Measurements from ENCODE around the gene GMEB1.
A peak's percentile ranks its signal among the peaks of the same experiment; 100 is the strongest.
"Not testable (repeated sequence)": the region's sequence is repeated elsewhere in the genome, so short reads cannot be mapped to it uniquely, and the experiment has no call there.

Gene GMEB1, protein sequence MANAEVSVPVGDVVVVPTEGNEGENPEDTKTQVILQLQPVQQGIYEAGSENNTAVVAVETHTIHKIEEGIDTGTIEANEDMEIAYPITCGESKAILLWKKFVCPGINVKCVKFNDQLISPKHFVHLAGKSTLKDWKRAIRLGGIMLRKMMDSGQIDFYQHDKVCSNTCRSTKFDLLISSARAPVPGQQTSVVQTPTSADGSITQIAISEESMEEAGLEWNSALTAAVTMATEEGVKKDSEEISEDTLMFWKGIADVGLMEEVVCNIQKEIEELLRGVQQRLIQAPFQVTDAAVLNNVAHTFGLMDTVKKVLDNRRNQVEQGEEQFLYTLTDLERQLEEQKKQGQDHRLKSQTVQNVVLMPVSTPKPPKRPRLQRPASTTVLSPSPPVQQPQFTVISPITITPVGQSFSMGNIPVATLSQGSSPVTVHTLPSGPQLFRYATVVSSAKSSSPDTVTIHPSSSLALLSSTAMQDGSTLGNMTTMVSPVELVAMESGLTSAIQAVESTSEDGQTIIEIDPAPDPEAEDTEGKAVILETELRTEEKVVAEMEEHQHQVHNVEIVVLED

DNA sequence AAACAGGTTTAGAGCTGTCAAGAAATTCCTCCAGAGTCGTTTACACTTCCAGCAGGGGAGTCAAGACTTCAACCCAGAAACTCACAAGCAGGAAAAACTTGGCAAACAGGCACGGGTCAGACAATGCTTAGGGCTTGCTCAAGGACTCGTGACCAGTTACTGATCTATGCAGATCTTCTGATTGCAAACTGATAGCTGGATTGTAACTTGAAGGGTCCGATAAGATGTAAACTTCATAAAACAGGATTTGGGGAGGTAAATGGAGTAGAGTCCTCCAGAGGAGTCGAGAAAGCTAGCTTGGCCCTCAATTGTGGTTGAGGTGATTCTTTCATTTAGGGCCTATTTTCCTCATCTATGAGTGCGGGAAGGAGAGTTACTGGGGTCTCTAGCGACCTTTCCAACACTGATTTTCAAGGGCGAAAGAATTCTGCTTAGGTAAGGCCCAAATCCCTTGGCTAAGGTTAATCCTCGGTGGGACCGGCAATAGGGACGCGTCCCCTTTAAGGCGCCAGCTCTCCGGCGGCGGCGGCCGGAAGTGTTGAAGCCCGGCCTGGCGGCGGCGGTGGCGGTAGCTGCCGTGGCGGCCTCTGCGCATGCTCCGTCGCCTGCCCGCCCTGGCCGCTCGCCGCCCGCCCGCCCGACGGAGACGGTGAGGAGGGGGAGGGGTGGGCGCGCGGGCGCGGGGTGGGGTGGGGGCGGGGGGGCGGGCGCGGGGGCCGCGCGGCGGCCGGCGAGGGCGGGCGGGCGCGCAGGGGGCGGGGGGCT, at the start of gene GMEB1:
GMEB1 (plus strand) TSS at position 594 of the 765 bp plus-strand sequence. CDS start 14,829 bp downstream, outside the sequence.
- peak; percentile 81 to 85 for DNase-seq

DNA sequence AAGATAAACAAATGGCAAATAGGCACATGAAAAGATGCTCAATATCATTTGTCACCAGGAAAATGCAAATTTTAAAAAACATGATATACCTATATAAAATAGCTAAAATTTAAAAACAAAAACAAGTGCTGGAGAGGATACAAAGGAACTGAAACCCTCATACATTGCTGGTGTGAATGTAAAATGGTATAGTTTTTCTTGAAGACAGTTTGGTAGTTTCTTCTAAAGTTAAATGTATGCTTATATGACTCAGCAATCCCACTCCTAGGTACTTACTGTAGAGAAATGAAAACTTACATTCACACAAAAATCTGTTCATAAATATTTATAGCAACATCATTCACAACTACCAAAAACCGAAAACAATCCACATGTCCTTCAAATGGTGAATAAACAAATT, 36.9 kb upstream of the GMEB1 start:
- DNase-seq: no peak

DNA sequence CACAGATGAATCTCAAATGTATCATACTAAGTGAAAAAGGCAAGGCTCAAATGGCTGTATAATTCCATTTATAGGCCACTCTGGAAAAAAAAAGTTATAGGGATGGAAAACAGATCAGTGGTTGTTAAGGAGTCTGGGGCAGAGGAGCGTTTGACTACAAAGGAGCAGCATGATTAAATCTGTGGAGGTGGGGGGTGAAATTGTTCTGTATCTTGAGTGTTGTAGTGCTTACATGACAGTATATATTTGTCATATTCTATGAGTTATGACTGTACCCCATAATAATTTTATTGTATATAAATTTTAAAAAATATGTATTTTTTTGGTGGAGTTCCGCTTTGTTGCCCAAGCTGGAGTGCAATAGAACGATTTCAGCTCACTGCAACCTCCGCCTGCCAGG, 36.0 kb upstream of the GMEB1 start:
- DNase-seq: no peak

DNA sequence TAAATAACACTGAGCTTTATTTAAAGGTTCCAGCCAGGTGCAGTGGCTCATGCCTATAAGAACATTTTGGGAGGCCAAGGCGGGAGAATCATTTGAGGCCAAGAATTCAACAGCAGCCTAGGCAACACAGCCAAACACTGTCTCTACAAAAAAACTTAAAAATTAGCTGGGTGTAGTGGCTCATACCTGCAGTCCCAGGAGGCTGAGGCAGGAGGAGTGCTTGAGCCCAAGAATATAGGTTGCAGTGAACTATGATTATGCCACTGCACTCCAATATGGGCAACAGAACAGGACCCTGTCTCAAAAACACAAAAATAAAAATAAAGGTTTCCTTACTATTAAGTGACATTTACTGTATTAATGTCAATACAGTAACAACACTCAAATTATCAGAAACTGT, 27.8 kb upstream of the GMEB1 start:
- DNase-seq: peak in 1 of 2 experiments; percentile 17

DNA sequence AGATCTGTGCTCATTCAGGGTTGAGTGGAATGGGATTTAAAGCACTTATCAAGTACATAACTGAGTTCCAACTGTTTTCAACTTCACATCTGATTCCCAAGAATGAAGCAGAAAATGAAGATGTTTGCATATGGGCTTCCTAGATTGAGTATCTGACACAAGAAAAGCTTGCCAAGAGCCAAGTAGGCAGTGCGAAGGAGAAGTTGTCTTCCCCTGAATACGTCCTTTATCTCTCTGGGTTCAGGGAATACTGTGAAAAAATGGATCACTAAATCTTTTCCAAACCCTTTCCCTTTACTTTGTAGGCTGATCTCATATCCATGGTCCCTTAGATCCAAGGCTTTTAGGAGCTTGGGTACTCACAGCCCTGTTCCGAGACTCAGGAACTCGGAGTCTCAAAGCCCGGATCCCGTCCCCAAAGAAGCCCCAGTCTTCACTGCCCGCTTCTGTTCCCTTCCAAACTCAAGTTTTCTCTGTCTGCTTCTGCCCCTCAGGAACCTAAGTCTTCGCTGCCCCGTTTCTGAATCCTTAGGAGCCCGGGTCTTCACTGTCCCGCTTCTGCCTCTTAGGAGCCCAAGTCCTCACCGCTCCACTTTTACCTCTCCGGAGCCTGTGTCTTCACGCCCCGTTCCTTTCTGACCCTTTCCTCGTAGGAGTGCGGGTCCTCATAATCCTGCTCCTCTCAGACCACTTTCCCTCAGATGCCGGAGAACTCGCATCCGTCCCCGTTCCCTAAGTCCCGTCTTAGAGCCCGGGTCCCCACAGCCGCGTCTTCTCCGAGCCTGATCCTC, 26.3 kb upstream of the GMEB1 start:
- peak in 1 of 2 experiments; percentile 12 for DNase-seq

GRCh38 chr1:28642847-28643635, 25.5 kb upstream of the GMEB1 start, which contains the start of gene TAF12:
Gene TAF12 (minus strand): TSS chr1:28643067. CDS start chr1:28622081, 20,986 bp downstream.
- DNase-seq: peak; percentile 86 to 92

DNA sequence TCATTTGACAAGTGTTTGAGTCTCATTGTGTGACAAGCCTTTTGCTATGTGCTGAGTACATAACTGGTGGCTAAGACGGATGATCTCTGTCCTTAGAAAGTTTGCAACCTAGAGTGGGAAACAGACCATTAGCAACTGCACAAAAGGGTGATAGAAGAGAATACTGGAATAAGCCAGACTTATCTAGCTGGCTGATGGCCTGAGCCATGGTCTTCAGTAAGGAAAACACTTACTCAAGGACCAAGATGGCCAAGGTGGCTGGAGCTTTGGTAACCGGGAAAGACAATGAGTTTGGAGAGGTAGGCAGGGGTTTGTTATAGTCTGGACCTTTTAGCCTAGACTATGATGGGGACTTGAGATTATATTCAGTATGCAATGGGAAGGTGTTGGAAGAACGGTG, 24.1 kb upstream of the GMEB1 start:
- no peak for DNase-seq

DNA sequence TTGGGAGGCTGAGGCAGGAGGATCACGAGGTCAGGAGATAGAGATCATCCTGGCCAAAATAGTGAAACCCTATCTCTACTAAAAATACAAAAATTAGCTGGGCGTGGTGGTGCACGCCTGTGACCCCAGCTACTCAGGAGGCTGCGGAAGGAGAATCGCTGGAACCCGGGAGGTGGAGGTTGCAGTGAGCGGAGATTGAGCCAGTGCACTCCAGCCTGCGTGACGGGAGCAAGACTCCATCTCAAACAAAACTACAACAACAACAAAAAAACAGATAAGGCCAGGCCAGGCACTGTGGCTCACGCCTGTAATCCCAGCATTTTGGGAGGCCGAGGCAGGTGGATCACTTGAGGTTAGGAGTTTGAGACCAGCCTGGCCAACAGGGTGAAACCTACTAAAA, 23.2 kb upstream of the GMEB1 start:
- not testable (repeated sequence) for DNase-seq

DNA sequence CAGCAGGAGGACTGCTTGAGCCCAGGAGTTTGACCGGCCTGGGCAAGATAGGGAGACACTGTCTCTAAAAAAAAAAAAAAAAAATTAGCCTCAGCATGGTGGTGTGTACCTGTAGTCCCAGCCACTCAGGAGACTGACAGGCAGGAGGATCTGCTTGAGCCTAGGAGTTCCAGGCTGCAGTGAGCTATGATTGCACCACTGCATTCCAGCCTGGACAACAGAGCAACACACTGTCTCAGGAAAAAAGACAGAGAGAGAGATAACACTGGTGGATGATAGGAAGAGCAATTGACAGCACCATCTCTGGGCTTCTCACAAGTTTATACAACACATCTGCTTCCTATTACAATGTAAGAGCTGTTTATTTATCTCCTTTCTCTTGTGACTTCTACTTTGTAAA, 22.5 kb upstream of the GMEB1 start:
- no peak for DNase-seq

DNA sequence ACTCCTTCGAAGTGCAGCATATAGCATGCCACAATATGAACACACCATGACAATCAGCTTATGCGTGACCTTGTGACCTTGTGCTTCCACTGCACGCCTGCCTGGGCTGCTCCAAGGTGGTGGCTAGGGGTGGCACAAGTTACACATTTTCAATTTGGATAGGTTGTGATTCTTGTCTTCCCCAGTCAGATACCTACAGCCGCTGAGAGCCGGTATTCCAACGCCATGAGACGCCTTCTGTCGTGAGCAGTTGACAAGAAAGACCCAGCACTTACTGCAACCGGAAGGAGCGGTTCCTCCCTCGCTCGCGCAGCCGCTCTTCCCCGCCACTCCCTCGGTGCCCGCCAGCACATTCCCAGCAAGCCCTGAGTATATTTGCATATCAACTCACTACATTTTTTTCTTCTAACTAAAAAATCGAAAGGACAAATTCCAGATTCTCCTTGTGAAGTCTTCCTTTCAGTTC, 20.5 kb upstream of the GMEB1 start:
- peak; percentile 78 to 90 for DNase-seq

- DNase-seq: peak; percentile 82 to 88
Measured at GRCh38 chr1:28648474-28649198, 19.9 kb upstream of the GMEB1 start, which contains the start of gene RNU11. Gene RNU11 (plus strand): TSS chr1:28648600.

- not testable (repeated sequence) for DNase-seq
Measured at GRCh38 chr1:28653063-28653462, 15.5 kb upstream of the GMEB1 start.

GRCh38 chr1:28653870-28654269, 14.7 kb upstream of the GMEB1 start:
- not testable (repeated sequence) for DNase-seq

GRCh38 chr1:28655448-28656311, 12.9 kb upstream of the GMEB1 start:
- DNase-seq: not testable (repeated sequence)

GRCh38 chr1:28656335-28656734, 12.2 kb upstream of the GMEB1 start:
- no peak for DNase-seq

DNA sequence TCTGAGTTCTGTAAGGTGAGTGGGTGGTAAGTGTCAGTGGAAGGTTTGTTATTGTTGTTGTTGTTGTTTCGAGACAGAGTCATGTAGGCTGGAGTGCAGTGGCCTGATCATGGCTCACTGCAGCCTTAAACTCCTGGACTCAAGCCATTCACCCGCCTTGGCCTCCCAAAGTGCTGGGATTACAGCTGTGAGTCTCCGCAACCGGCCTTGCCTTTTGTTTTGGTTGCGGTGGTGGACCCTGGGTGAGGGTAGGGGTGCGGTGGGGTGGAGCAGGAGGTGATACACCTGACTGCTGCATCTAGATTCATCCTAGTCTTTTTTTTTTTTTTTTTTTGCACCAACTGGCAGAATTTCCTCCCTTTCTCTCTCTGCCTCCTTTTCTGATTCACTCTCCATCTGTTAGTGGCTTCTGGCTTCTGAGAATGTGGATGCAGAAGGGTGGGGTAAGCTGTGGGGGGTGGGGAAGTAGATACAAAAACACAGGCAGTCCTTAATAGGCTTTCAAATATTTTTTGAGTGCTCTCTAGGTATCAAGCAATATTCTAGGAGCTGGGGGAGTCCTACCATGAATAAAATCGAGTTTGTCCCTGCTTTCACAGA, 4.6 kb upstream of the GMEB1 start:
- no peak for DNase-seq

- DNase-seq: no peak
Measured at GRCh38 chr1:28666806-28667205, 1.8 kb upstream of the GMEB1 start.

DNA sequence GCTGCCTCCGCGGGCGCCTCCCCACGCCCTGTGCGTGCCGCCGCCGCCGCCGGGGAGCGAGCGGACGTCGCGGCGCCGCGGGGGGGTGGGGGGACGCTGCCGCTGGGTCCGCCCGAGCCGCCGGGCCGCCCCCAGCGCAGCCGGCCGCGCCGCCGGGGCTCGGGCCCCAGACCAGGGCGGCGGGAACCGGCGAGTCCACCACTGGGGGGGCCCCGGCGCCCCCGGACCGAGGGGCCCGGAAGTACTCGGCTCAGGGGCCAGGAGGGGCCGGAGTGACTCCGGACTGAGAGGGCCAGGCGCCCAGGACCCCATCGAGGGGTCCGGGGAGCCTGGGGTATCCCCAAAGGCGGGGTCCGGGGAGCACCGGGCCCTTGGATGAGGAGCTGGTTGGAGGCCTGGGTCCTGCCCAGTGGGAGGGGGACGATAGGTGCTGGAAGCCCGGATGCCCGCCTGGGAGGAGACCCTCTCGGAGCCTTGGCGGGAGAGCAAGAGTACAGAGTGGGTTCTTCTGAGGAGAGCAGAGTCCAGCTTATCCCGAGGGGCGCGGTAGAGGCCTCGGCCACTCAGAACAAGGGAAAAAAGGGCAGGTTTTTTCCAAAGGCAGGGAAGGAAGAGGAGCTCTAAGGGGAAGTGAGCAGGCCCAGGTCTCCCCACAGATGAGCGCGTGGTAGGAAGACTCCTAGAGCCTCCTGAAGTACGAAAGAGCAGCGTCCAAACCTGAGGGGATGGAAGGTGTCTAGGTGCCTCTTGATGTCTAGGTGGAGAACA, 556 bp downstream of the GMEB1 start:
- peak; percentile 25 to 39 for DNase-seq

All from stimulated activated CD4-positive, alpha-beta T cell treated with anti-CD3 and anti-CD28 coated beads, Interleukin-4, amount 100 ng/mL, for 4 hours (primary cell).